Neural cell (in vitro differentiated cells): ENCODE data around the gene GALNT15. TPM values are rescaled to one million over a fixed set of nuclear protein-coding genes. Genes with fewer than 3 reads are reported as not detected.

Experiments
- H2AFZ ChIP-seq: fragments of 200-600, 300-800 bp; sonication (generic), shearing (Covaris generic); 2 replicates; pipeline ENCODE4 v1.6.0; 2014; ENCODE audit warnings: low read depth, mild to moderate bottlenecking, antibody characterized with exemption, low read length, moderate library complexity
- H3F3A ChIP-seq: fragments of 200-600 bp; shearing (Covaris generic); 2 replicates; pipeline ENCODE4 v1.6.1; 2016; ENCODE audit warnings: mild to moderate bottlenecking, moderate library complexity, mixed read lengths, antibody characterized with exemption, low read length; ENCODE audit not compliant: insufficient read depth, poor library complexity, severe bottlenecking
- H3K27ac ChIP-seq: fragments of 200-600, 300-800 bp; sonication (generic), shearing (Covaris generic); 2 replicates; pipeline ENCODE4 v1.5.1; 2014; ENCODE audit warnings: mild to moderate bottlenecking, low read length, moderate library complexity
- H3K27me3 ChIP-seq: fragments of 300-800, 200-600 bp; sonication (generic), shearing (Covaris generic); 2 replicates; pipeline ENCODE4 v1.6.0; 2014; ENCODE audit warnings: mild to moderate bottlenecking, low read depth, low read length, moderate library complexity; ENCODE audit not compliant: insufficient read depth
- H3K36me3 ChIP-seq: fragments of 300-800, 200-600 bp; sonication (generic), shearing (Covaris generic); 2 replicates; pipeline ENCODE4 v1.5.1; 2014; ENCODE audit warnings: mild to moderate bottlenecking, antibody characterized with exemption, low read length, moderate library complexity; ENCODE audit not compliant: insufficient read depth
- H3K4me2 ChIP-seq: fragments of 300-800, 200-600 bp; sonication (generic), shearing (Covaris generic); 2 replicates; pipeline ENCODE4 v1.6.0; 2014; ENCODE audit warnings: mild to moderate bottlenecking, low read length
- H3K4me3 ChIP-seq: fragments of 300-800, 200-600 bp; sonication (generic), shearing (Covaris generic); 2 replicates; pipeline ENCODE4 v1.5.1; 2014; ENCODE audit warnings: mild to moderate bottlenecking, low read length, moderate library complexity
- H3K79me2 ChIP-seq: fragments of 200-600 bp; shearing (Covaris generic); replicated peaks from 2 replicates; pipeline ENCODE4 v1.6.0; 2014; ENCODE audit warnings: mild to moderate bottlenecking, low read length, moderate library complexity; ENCODE audit not compliant: insufficient read depth
- H3K9ac ChIP-seq: fragments of 300-800, 200-600 bp; sonication (generic), shearing (Covaris generic); 2 replicates; pipeline ENCODE4 v1.6.1; 2016; ENCODE audit warnings: mild to moderate bottlenecking, low read length, mixed read lengths
- H3K9me2 ChIP-seq: fragments of 200-600 bp; shearing (Covaris generic); 2 replicates; pipeline ENCODE4 v1.6.1; 2016; ENCODE audit warnings: mild to moderate bottlenecking, low read length, mixed read lengths; ENCODE audit not compliant: insufficient read depth
- H3K9me3 ChIP-seq: fragments of 200-600, 300-800 bp; sonication (generic), shearing (Covaris generic); 2 replicates; pipeline ENCODE4 v1.6.1; 2016; ENCODE audit warnings: mild to moderate bottlenecking, mixed run types, low read length, moderate library complexity, mixed read lengths
- H4K20me1 ChIP-seq: fragments of 200-600 bp; shearing (Covaris generic); 2 replicates; pipeline ENCODE4 v1.6.1; 2016; ENCODE audit warnings: mild to moderate bottlenecking, mixed run types; ENCODE audit not compliant: insufficient read depth
- CTCF ChIP-seq: fragments of 450-650 bp; IDR thresholded peaks from 2 replicates; pipeline ENCODE4 v1.5.1; 2014; ENCODE audit warnings: antibody characterized with exemption, mild to moderate bottlenecking, moderate library complexity; ENCODE audit not compliant: poor library complexity, severe bottlenecking
- EP300 ChIP-seq: fragments of 450-650 bp; conservative IDR thresholded peaks from 2 replicates; pipeline ENCODE4 v1.6.1; 2014; ENCODE audit warnings: antibody characterized with exemption, mild to moderate bottlenecking, moderate library complexity; ENCODE audit not compliant: poor library complexity, severe bottlenecking
- EZH2 ChIP-seq: fragments of 200-600, 300-800 bp; shearing (Covaris generic), sonication (generic); IDR thresholded peaks from 2 replicates; pipeline ENCODE4 v1.6.1; 2014; ENCODE audit warnings: antibody characterized with exemption, low read length, borderline replicate concordance, mild to moderate bottlenecking; ENCODE audit not compliant: insufficient read depth, poor library complexity, severe bottlenecking
- MXI1 ChIP-seq: fragments of 450-650 bp; conservative IDR thresholded peaks from 2 replicates; pipeline ENCODE4 v1.6.1; 2014; ENCODE audit warnings: antibody characterized with exemption, mild to moderate bottlenecking; ENCODE audit not compliant: poor library complexity, severe bottlenecking
- POLR2AphosphoS5 ChIP-seq: IDR thresholded peaks from 2 replicates; pipeline ENCODE4 v1.6.1; 2012
- RAD21 ChIP-seq: fragments of 450-650 bp; conservative IDR thresholded peaks from 2 replicates; pipeline ENCODE4 v1.6.1; 2014; ENCODE audit warnings: antibody characterized with exemption, mild to moderate bottlenecking, moderate library complexity
- REST ChIP-seq: IDR thresholded peaks from 2 replicates; pipeline ENCODE4 v1.6.1; 2012; ENCODE audit warnings: borderline replicate concordance
- SMC3 ChIP-seq: fragments of 450-650 bp; conservative IDR thresholded peaks from 2 replicates; pipeline ENCODE4 v1.6.1; 2014; ENCODE audit warnings: antibody characterized with exemption, mild to moderate bottlenecking, moderate library complexity; ENCODE audit not compliant: poor library complexity
- TAF1 ChIP-seq: IDR thresholded peaks from 2 replicates; pipeline ENCODE4 v1.6.1; 2012; ENCODE audit warnings: low read depth
- polyA plus RNA-seq: library from polyadenylated mRNA; depleted of rRNA; stranded (reverse); fragments of >200 nt; gene quantifications from 2 replicates; pipeline ENCODE4 v1.2.3, GENCODE V29; 2014

Gene GALNT15
- polyA plus RNA-seq, 1 donor from 2014 or later: 1.5 TPM

GRCh38 chr3:16134173-16134928 lies 40.1 kb upstream of the GALNT15 start:
- H3K9me2 ChIP-seq: no peaks in the 10 kb centered on the region
- no peak overlapping the region for H3K4me2 ChIP-seq
- no peak overlapping the region for H3K27ac ChIP-seq
- H4K20me1 ChIP-seq: no peaks in the 10 kb centered on the region
- H3K9me3 ChIP-seq: no peaks in the 10 kb centered on the region
- no peak for TF ChIP-seq SMC3
- H2AFZ ChIP-seq: no peak overlapping the region
- H3K36me3 ChIP-seq: no peaks in the 10 kb centered on the region
- H3K4me3 ChIP-seq: no peak overlapping the region
- H3K9ac ChIP-seq: no peak overlapping the region
- H3K27me3 ChIP-seq: no peaks in the 10 kb centered on the region
- no peaks in the 10 kb centered on the region for H3F3A ChIP-seq
- no peaks in the 10 kb centered on the region for H3K79me2 ChIP-seq

- Histone ChIP-seq H3K36me3 (no peaks in the 10 kb centered on the region), H3K4me2 (no peak overlapping the region), H3K9me3 (no peaks in the 10 kb centered on the region), H3K27ac (no peak overlapping the region), H3F3A (no peaks in the 10 kb centered on the region), H3K79me2 (no peaks in the 10 kb centered on the region), H3K4me3 (no peak overlapping the region), H3K27me3 (no peaks in the 10 kb centered on the region), H3K9ac (no peak overlapping the region), H2AFZ (no peak overlapping the region), H3K9me2 (no peaks in the 10 kb centered on the region), H4K20me1 (no peaks in the 10 kb centered on the region)
- TF ChIP-seq CTCF (no peak), MXI1 (no peak), EZH2 (no peak), RAD21 (no peak), POLR2AphosphoS5 (no peak), SMC3 (no peak), TAF1 (no peak), REST (no peak), EP300 (no peak)
Observed at GRCh38 chr3:16136055-16136454, 38.4 kb upstream of the GALNT15 start.
